GM18498 (cell line): ENCODE results near the gene AP1S2.
"Not testable (repeated sequence)": the region's sequence is repeated elsewhere in the genome, so short reads cannot be mapped to it uniquely, and the experiment has no call there.

Experiments
- ATAC-seq: cut with Tn5 transposase; IDR thresholded peaks from one replicate; pipeline ENCODE4 v1.9.1; 2021; ENCODE audit warnings: mild to moderate bottlenecking, moderate library complexity; ENCODE audit not compliant: unreplicated experiment

AP1S2 gene

DNA sequence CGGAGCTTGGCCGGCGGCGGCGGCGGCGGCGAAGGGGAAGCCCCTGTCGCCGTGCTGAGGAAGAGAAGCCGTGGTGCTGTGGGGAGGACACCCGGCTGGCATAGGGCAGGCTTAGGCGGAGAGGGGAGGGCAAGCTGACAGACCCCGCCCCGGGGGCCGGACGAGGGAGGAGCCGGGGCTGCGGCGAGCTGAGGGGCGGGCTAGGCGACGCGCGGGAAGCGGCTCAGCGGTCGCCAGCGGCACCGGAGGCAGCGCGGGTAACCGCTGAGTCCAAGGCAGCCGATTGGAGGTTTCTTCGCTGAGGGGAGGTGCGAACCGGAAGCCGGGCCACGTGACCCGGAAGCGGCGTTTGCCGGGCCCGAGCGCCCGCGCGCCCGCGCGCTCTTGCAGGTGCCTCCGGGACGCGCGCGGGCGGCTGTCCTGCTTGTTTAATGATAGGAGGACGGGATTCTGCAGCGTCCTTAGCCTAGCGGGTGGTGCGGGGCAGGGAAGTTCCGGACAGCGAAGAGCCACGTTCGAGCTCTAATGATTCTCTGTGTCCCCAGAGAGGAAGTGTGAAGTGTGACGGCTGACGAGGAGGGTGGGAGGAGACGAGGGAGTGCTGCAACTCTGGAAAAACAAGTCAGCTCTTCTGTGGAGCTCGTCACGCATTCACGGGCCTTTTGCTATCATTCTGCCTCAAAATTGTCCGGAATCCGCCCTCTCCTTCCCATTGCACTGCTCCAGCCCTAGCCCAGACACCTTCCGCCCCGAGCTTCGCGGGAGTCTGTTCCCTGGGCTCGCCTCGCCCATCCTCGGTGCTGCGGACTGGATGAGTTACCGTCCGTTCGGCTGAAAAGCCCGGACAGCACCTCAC is at the start of gene AP1S2:
AP1S2 (minus strand) TSS at position 102 of the 856 bp plus-strand sequence. CDS start 2,289 bp downstream, outside the sequence.
- ATAC-seq = peak; percentile 94

DNA sequence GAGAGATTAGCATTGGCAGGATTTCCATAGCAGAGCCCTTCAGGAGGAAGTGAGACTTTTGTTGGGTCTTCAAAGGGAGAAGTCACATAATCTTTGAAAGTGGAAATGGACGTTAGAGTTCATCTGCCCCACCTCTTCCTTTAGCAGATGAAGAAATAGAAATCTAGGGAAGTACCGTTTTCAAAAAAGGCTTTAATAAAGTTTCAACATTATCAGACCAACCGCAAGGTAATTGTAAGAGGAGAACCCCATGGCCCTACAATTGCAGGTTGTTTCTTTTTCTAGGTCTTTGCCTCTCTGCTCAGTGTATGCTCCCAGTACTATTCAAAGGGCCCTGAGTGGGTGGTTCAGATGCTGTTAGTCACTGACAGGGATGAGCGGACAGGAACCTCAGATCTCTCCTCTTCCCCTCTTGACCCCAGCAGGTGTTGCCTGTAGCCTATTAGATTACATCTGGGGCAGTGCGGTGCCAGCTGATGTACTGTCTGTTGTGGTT is 48.6 kb upstream of the AP1S2 start:
- peak; percentile 91 for ATAC-seq

GRCh38 chrX:15895334-15895733 is 40.7 kb upstream of the AP1S2 start:
- ATAC-seq = no peak

- ATAC-seq = no peak
Observed at GRCh38 chrX:15894724-15895123, 40.1 kb upstream of the AP1S2 start.

DNA sequence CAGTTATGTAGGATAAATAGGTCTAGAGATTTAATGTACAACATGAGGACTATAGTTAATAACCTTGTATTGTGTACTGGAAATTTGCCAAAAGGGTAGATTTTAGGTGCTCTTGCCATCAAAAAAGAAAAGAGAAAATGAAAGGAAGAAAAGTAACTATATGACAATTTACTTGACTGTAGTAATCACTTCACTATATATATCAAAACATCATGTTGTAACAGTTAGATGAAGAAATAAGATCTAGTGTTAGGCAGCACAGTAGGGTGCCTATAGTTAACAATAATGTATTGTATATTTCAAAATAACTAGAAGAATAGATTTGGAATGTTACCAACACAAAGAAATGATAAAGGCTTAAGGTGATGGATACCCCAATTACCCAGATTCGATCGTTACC is 35.9 kb upstream of the AP1S2 start:
- ATAC-seq = no peak

DNA sequence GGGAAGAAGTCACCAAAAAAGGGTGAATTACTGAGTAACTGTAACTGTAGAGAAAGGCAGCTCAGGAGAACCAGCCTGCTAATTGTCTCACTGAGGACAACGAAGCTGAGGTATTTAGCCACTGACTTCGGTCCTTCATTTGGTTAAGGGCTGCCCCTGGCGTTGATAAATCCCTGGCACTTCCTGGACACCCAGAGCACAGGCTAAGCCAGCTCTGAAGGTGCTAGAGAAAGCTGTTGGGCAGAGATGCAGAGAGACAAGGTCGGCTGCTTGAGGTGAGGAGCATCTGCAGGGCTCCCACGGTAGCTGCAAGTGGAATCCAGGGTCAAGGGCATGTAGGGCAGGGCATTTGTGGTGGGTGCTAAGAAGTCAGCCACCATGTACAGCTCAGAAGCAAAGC is 33.4 kb upstream of the AP1S2 start:
- ATAC-seq = no peak

GRCh38 chrX:15883540-15883863 is 28.9 kb upstream of the AP1S2 start:
- ATAC-seq = no peak

- ATAC-seq = peak; percentile 88
Observed at GRCh38 chrX:15882704-15883539, 28.3 kb upstream of the AP1S2 start.

DNA sequence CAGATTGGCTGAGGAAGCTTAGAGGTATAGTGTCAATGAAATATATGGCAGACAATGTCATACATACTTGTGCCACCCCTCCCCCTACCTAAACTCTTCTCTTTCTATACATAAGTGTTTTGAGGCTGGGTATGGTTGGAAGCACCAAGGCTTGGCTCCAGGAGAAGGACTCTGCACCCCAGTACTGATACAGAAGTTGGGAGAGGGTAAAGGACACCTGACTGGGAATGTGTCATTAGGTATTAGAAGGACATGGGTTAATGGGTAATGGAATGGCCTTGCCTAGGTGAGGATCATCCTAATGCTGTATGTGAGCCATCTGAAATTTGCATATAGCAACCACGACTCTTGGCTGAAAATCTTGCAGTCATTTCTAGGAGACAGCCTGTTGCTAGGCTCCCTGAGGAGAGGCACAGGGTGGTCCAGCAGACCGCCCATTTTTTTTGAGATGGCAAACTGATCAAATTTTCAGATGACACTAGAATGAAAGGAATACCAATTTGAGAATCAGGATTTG is 26.8 kb upstream of the AP1S2 start:
- ATAC-seq = no peak

GRCh38 chrX:15877914-15878313 is 23.3 kb upstream of the AP1S2 start:
- not testable (repeated sequence) for ATAC-seq

DNA sequence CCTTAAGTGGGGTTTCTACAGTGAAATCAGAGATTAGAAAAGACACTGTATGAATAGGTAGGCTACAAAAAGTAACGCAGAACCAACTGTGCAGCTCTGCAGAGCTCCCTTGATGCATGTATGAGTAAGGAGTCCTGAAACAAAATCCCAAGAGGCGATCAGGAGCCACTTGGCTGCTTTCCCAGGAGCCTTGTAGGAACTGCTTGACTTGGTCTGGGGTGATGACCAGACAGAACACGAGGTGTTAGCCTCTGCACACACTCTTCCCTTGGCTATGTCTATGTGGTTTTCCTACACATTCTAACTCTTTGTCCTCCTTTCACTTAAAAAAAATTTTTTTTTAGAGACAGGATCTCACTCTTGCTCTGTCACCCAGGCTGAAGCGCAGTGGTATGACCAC is 22.8 kb upstream of the AP1S2 start:
- ATAC-seq = no peak

GRCh38 chrX:15874672-15875071 is 20.1 kb upstream of the AP1S2 start:
- ATAC-seq = no peak

- ATAC-seq = no peak
Observed at GRCh38 chrX:15873566-15873965, 19.0 kb upstream of the AP1S2 start.

DNA sequence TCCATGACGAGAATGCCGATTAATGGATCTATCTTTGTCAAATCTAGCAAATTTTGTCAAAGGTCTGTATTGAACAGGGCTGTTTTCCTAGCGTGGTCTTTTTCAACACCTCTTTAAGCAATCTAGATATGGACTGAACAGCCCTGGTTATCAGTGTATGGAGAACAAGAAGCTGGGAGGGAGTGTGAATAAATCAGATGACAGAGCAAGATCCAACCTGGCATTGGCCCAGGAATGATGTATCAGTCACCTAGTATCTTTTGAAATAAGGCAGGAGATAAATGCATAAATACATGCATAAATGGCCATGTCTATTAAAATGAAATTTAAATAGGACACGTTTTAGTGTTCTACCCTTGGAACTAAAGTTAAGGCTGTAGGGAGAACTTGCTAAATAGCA is 15.7 kb upstream of the AP1S2 start:
- ATAC-seq = no peak

DNA sequence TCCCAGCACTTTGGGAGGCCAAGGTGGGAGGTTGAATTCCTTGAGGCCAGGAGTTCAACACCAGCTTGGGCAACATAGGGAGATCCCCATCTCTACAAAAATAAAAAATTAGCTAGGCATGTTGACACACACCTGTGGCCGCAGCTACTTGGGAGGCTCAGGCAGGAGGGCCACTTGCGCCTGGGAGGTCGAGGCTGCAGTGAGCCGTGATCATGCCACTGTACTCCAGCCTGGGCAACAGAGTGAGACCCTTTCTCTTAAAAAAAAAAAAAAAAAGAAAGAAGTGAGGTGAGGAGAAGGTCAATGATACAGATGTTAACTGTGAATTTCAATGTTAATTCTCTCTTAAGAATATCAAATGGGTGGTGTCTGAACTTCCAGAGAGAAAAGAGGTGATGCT is 15.1 kb upstream of the AP1S2 start:
- no peak for ATAC-seq

DNA sequence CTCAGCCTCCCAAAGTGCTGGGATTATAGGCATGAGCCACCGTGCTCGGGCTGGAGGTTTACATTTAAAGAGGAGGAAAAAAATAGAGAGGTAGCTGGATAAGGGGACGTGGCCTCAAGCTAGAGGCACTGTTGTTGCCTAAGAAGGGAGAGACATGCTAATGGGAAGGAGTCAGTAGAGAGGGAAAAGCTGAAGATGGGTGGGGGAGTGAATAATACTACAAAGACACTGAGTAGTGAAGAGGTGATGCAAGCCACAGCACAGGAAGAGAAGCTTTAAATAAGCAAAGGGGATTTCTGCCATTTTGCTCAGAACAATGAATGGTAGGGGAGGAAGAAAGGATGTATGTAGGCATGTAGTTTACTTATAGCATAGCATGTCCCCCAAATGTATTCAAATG is 11.5 kb upstream of the AP1S2 start:
- no peak for ATAC-seq

GRCh38 chrX:15864629-15865028 is 10.0 kb upstream of the AP1S2 start:
- ATAC-seq = no peak

GRCh38 chrX:15864023-15864422 is 9.4 kb upstream of the AP1S2 start:
- no peak for ATAC-seq

DNA sequence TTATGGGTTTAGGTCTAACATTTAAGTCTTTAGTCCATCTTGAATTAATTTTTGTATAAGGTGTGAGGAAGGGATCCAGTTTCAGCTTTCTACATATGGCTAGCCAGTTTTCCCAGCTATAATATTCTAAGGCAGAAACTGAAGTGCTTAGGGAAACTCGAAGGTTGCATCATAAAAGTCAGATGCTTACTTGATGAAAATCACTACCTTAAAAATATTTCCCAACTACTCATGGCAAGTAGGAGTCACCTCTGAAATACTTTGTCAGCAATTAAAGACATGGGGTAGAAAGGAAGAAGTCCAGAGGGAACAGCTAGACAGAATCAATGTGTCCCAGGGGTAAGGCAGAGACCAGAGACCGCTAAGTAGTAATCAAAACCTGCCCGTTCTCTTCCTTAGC is 6.3 kb upstream of the AP1S2 start:
- ATAC-seq = no peak

DNA sequence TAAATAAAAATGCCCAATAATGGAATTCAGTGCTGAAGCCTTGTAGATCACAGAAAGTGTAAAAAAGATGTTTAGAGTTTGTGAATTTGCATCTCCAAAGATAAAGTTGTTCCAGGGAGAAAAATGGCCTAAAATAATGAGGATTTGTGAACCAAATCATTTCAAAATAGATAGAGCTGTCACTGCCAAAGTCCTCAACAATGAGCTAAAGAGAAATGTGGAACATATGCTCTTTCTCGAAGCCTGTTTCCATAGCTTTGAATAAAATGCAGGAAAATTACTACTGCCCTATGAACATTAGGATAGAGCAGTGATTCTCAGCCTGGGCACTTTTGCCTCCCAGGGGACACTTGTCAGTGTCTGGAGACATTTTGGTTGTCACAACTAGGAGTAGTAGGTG is 3.4 kb upstream of the AP1S2 start:
- no peak for ATAC-seq

DNA sequence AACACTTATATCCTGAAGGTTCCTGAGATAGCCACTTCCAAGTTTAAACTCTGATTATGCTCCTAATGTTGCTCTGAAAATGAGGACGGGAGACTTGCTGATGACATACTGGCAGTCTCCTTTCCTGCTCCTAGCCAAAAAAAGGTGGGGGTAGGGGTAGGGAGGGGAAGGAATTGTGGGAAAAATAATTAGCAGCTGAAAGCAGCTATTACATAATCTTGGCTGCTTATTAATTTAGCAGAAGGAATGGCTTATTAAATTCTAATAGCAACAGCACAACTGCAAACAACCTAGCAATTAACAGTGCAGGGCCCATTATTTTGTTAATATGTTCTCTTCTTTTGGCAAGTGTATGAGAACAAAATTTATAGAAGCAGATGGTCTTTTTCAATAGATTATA is 2.0 kb upstream of the AP1S2 start:
- ATAC-seq = no peak

DNA sequence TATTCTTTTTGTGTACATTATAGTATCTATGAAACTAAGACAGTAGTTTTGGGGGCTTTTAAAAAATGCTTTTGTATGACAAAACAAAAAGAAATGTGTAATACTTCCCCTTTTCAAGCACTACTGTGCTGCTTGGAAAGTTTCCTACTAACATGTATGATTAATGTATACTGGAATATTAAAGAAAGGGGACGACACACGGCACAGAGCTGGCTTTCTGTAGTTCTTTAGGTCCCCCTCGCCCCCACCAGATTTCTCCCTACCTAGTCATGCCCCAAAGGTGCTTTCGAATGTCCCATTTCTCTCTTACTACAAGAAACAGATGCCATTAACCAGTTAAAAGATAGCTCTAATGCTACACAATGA is 1.6 kb upstream of the AP1S2 start:
- no peak for ATAC-seq
